A549 (cell line): Measurements from ENCODE around the gene MPST.

Source experiments
- CBX2 ChIP-seq: fragments of 200-600 bp; sonication (generic); IDR thresholded peaks from 2 replicates; pipeline ENCODE4 v1.6.1; 2016; ENCODE audit warnings: low read depth, mild to moderate bottlenecking, borderline replicate concordance
- CEBPB ChIP-seq, 2 experiments: fragments of >200 bp in 1 of 2; sonication (Bioruptor Twin) in 1 of 2; formaldehyde crosslinking in 1 of 2; IDR thresholded peaks; 2 replicates each; pipeline ENCODE4 v1.6.1; 2012 to 2016
- CHD2 ChIP-seq: fragments of 150-350 bp; IDR thresholded peaks from 2 replicates; pipeline ENCODE4 v1.6.1; 2014; ENCODE audit warnings: low read length; ENCODE audit not compliant: partially characterized antibody
- CTCF ChIP-seq: fragments of >200 bp; sonication (Bioruptor Twin); formaldehyde crosslinking; IDR thresholded peaks from 3 replicates; pipeline ENCODE4 v1.5.1; 2016
- EP300 ChIP-seq, 2 experiments: fragments of >200 bp; sonication (Bioruptor Twin); formaldehyde crosslinking; IDR thresholded peaks; 2 replicates in 1 of 2; 3 replicates in 1 of 2; pipeline ENCODE4 v1.6.1; 2016 to 2017
- HES2 ChIP-seq: fragments of >200 bp; sonication (Bioruptor Twin); formaldehyde crosslinking; IDR thresholded peaks from 2 replicates; pipeline ENCODE4 v1.6.1; 2016
- JUNB ChIP-seq: fragments of >200 bp; sonication (Bioruptor Twin); formaldehyde crosslinking; IDR thresholded peaks from 2 replicates; pipeline ENCODE4 v1.6.1; 2016
- KDM1A ChIP-seq: fragments of 200-600 bp; sonication (generic); IDR thresholded peaks from 2 replicates; pipeline ENCODE4 v1.6.1; 2016; ENCODE audit warnings: low read depth, mild to moderate bottlenecking
- PBX3 ChIP-seq: IDR thresholded peaks from 2 replicates; pipeline ENCODE4 v1.6.1; 2012
- RAD21 ChIP-seq, 2 experiments: fragments of >200 bp in 1 of 2; sonication (Bioruptor Twin) in 1 of 2; formaldehyde crosslinking in 1 of 2; IDR thresholded peaks in 1 of 2; conservative IDR thresholded peaks in 1 of 2; 2 replicates in 1 of 2; 3 replicates in 1 of 2; pipeline ENCODE4 v1.6.1; 2012 to 2018; ENCODE audit warnings: inconsistent platforms in 1 of 2
- TF ChIP-seq, protein P1 (sequence below): fragments of 200-600 bp; sonication (generic); IDR thresholded peaks from 2 replicates; pipeline ENCODE4 v1.6.1; 2016; ENCODE audit warnings: antibody characterized with exemption, mild to moderate bottlenecking, moderate library complexity
- TF ChIP-seq, protein P2 (sequence below): fragments of 250-450 bp; sonication (Bioruptor Pico); IDR thresholded peaks from 2 replicates; pipeline ENCODE4 v1.5.0; 2020; ENCODE audit warnings: low read depth, mild to moderate bottlenecking, moderate library complexity

DNA sequence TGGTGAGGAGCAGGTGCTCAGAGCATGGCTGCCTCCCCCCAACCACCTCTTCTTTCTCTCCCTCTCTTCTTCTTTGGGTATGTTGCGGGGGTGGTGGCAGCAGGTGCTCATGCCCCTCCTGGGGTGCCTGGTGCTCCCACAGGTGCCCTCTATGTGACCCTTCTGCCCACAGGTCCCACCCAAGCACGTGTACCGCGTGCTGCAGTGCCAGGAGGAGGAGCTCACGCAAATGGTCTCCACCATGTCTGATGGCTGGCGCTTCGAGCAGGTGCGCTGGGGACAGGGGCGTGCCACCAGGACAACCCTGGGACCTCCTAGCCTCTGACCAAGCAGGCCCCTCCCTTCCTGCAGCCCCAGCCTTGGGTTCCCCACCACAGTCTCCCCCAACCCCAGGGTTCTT is 37.7 kb downstream of the MPST start:
- TF ChIP-seq KDM1A (no peak), RAD21 (conservative IDR thresholded peaks at IDR 0.05 in 1 of 2, IDR thresholded peaks at IDR 0.05 in 1 of 2) (no peak), CTCF (no peak), CEBPB (IDR thresholded peaks at IDR 0.05) (no peak), JUNB (no peak), PBX3 (no peak), HES2 (no peak), CBX2 (no peak), CHD2 (no peak), EP300 (IDR thresholded peaks at IDR 0.05) (no peak)
- TF ChIP-seq, protein P1, sequence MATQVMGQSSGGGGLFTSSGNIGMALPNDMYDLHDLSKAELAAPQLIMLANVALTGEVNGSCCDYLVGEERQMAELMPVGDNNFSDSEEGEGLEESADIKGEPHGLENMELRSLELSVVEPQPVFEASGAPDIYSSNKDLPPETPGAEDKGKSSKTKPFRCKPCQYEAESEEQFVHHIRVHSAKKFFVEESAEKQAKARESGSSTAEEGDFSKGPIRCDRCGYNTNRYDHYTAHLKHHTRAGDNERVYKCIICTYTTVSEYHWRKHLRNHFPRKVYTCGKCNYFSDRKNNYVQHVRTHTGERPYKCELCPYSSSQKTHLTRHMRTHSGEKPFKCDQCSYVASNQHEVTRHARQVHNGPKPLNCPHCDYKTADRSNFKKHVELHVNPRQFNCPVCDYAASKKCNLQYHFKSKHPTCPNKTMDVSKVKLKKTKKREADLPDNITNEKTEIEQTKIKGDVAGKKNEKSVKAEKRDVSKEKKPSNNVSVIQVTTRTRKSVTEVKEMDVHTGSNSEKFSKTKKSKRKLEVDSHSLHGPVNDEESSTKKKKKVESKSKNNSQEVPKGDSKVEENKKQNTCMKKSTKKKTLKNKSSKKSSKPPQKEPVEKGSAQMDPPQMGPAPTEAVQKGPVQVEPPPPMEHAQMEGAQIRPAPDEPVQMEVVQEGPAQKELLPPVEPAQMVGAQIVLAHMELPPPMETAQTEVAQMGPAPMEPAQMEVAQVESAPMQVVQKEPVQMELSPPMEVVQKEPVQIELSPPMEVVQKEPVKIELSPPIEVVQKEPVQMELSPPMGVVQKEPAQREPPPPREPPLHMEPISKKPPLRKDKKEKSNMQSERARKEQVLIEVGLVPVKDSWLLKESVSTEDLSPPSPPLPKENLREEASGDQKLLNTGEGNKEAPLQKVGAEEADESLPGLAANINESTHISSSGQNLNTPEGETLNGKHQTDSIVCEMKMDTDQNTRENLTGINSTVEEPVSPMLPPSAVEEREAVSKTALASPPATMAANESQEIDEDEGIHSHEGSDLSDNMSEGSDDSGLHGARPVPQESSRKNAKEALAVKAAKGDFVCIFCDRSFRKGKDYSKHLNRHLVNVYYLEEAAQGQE = no peak
- TF ChIP-seq, protein P2, sequence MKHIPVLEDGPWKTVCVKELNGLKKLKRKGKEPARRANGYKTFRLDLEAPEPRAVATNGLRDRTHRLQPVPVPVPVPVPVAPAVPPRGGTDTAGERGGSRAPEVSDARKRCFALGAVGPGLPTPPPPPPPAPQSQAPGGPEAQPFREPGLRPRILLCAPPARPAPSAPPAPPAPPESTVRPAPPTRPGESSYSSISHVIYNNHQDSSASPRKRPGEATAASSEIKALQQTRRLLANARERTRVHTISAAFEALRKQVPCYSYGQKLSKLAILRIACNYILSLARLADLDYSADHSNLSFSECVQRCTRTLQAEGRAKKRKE (CRISPR knock-in tag) = no peak
